Neural progenitor cell (in vitro differentiated cells): Measurements from ENCODE around the gene GLCE. TPM values are rescaled to one million over a fixed set of nuclear protein-coding genes. Genes with fewer than 3 reads are reported as not detected.

Experiments
- DNase-seq: peaks from one replicate; pipeline ENCODE4 v3.0.0-alpha.2; 2016; ENCODE audit warnings: low spot score
- H2AFZ ChIP-seq: fragments of 200-600 bp; sonication (generic); replicated peaks from 2 replicates; pipeline ENCODE4 v1.6.1; 2016; ENCODE audit warnings: antibody characterized with exemption
- H3F3A ChIP-seq: fragments of 200-600 bp; sonication (generic); 2 replicates; pipeline ENCODE4 v1.6.1; 2016; ENCODE audit warnings: antibody characterized with exemption, low read depth
- H3K27ac ChIP-seq: fragments of 200-600 bp; sonication (generic); 2 replicates; pipeline ENCODE4 v1.5.1; 2016; ENCODE audit warnings: mild to moderate bottlenecking
- H3K27me3 ChIP-seq: fragments of 200-600 bp; sonication (generic); 2 replicates; pipeline ENCODE4 v1.6.1; 2016; ENCODE audit warnings: mild to moderate bottlenecking, moderate library complexity
- H3K36me3 ChIP-seq: fragments of 200-600 bp; sonication (generic); 2 replicates; pipeline ENCODE4 v1.5.1; 2016
- H3K4me1 ChIP-seq: fragments of 200-600 bp; sonication (generic); 2 replicates; pipeline ENCODE4 v1.6.1; 2016; ENCODE audit warnings: mixed run types
- H3K4me2 ChIP-seq: fragments of 200-600 bp; sonication (generic); 2 replicates; pipeline ENCODE4 v1.6.1; 2016
- H3K4me3 ChIP-seq: fragments of 200-600 bp; sonication (generic); 2 replicates; pipeline ENCODE4 v1.5.1; 2016
- H3K79me2 ChIP-seq: fragments of 200-600 bp; sonication (generic); 2 replicates; pipeline ENCODE4 v1.6.1; 2016; ENCODE audit warnings: low read depth
- H3K9ac ChIP-seq: fragments of 200-600 bp; sonication (generic); 2 replicates; pipeline ENCODE4 v1.6.1; 2016
- H3K9me3 ChIP-seq: fragments of 200-600 bp; sonication (generic); 2 replicates; pipeline ENCODE4 v1.5.1; 2016; ENCODE audit warnings: low read depth
- H4K20me1 ChIP-seq: fragments of 200-600 bp; sonication (generic); 2 replicates; pipeline ENCODE4 v1.6.1; 2016; ENCODE audit warnings: low read depth
- H3K27ac Mint-ChIP-seq: 3 replicates; pipeline ENCODE4 v1.8.0; 2021; ENCODE audit warnings: mixed read lengths
- H3K27me3 Mint-ChIP-seq: 2 replicates; pipeline ENCODE4 v1.8.0; 2022; ENCODE audit warnings: low read depth, mild to moderate bottlenecking, inconsistent platforms, moderate library complexity, mixed read lengths; ENCODE audit not compliant: insufficient read depth
- H3K36me3 Mint-ChIP-seq: 3 replicates; pipeline ENCODE4 v1.8.0; 2021; ENCODE audit warnings: mixed read lengths
- H3K4me1 Mint-ChIP-seq: 3 replicates; pipeline ENCODE4 v1.8.0; 2021; ENCODE audit warnings: mixed read lengths
- H3K4me3 Mint-ChIP-seq: 3 replicates; pipeline ENCODE4 v1.8.0; 2021; ENCODE audit warnings: mild to moderate bottlenecking, moderate library complexity, mixed read lengths
- H3K9me3 Mint-ChIP-seq: 3 replicates; pipeline ENCODE4 v1.8.0; 2020; ENCODE audit warnings: mixed read lengths
- EZH2 ChIP-seq: fragments of 200-600 bp; sonication (generic); IDR thresholded peaks from 2 replicates; pipeline ENCODE4 v1.6.1; 2017; ENCODE audit warnings: antibody characterized with exemption, mild to moderate bottlenecking, moderate library complexity
- EZH2phosphoT487 ChIP-seq: fragments of 200-600 bp; sonication (generic); IDR thresholded peaks from 2 replicates; pipeline ENCODE4 v1.6.1; 2017; ENCODE audit warnings: antibody characterized with exemption
- total RNA-seq: library from RNA; depleted of rRNA; stranded (reverse); fragments of >200 nt; gene quantifications from 2 replicates; pipeline ENCODE4 v1.2.3, GENCODE V29; 2015; ENCODE audit warnings: low replicate concordance
- TF ChIP-seq, protein P1 (sequence below): fragments of 200-600 bp; sonication (generic); IDR thresholded peaks from 2 replicates; pipeline ENCODE4 v1.5.1; 2017; ENCODE audit warnings: antibody characterized with exemption, mild to moderate bottlenecking

GLCE gene
- total RNA-seq, 1 donor from 2014 or later = 22.7 TPM

GRCh38 chr15:69314131-69314530 is 153.7 kb downstream of the GLCE start:
- no peaks in the 10 kb centered on the region for H3K79me2 ChIP-seq
- H3K4me3 ChIP-seq = no peak overlapping the region
- H3K4me2 ChIP-seq = no peak overlapping the region
- H3K9ac ChIP-seq = no peak overlapping the region
- TF ChIP-seq EZH2 (no peak), EZH2phosphoT487 (no peak)
- TF ChIP-seq, protein P1, sequence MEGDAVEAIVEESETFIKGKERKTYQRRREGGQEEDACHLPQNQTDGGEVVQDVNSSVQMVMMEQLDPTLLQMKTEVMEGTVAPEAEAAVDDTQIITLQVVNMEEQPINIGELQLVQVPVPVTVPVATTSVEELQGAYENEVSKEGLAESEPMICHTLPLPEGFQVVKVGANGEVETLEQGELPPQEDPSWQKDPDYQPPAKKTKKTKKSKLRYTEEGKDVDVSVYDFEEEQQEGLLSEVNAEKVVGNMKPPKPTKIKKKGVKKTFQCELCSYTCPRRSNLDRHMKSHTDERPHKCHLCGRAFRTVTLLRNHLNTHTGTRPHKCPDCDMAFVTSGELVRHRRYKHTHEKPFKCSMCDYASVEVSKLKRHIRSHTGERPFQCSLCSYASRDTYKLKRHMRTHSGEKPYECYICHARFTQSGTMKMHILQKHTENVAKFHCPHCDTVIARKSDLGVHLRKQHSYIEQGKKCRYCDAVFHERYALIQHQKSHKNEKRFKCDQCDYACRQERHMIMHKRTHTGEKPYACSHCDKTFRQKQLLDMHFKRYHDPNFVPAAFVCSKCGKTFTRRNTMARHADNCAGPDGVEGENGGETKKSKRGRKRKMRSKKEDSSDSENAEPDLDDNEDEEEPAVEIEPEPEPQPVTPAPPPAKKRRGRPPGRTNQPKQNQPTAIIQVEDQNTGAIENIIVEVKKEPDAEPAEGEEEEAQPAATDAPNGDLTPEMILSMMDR = no peak
- no peak for DNase-seq
- no peaks in the 10 kb centered on the region for H4K20me1 ChIP-seq
- H2AFZ ChIP-seq = no peak overlapping the region
- H3K36me3 ChIP-seq = no peaks in the 10 kb centered on the region
- Mint-ChIP-seq H3K27me3 (peaks cover 5% of the 10 kb centered on the region), H3K9me3 (no peaks in the 10 kb centered on the region), H3K4me3 (no peak overlapping the region), H3K36me3 (no peaks in the 10 kb centered on the region), H3K27ac (no peak overlapping the region), H3K4me1 (peaks cover 16% of the 10 kb centered on the region)
- no peaks in the 10 kb centered on the region for H3K9me3 ChIP-seq
- no peaks in the 10 kb centered on the region for H3F3A ChIP-seq
- peaks cover 4% of the 10 kb centered on the region for H3K4me1 ChIP-seq
- no peaks in the 10 kb centered on the region for H3K27me3 ChIP-seq
- H3K27ac ChIP-seq = no peak overlapping the region

- Histone ChIP-seq H4K20me1 (no peaks in the 10 kb centered on the region), H3K9me3 (no peaks in the 10 kb centered on the region), H3K9ac (no peak overlapping the region), H3F3A (no peaks in the 10 kb centered on the region), H3K27me3 (no peaks in the 10 kb centered on the region), H3K27ac (no peak overlapping the region), H3K4me2 (no peak overlapping the region), H3K4me1 (peaks cover 4% of the 10 kb centered on the region), H3K36me3 (no peaks in the 10 kb centered on the region), H3K79me2 (no peaks in the 10 kb centered on the region), H3K4me3 (no peak overlapping the region), H2AFZ (no peak overlapping the region)
- Mint-ChIP-seq H3K9me3 (no peaks in the 10 kb centered on the region), H3K4me1 (peaks cover 16% of the 10 kb centered on the region), H3K27ac (no peak overlapping the region), H3K36me3 (no peaks in the 10 kb centered on the region), H3K4me3 (no peak overlapping the region), H3K27me3 (peaks cover 3% of the 10 kb centered on the region)
- no peak for TF ChIP-seq EZH2
- TF ChIP-seq, protein P1 = no peak
- TF ChIP-seq EZH2phosphoT487 = no peak
- DNase-seq = no peak
Observed at GRCh38 chr15:69314736-69315135, 154.3 kb downstream of the GLCE start.

GRCh38 chr15:69315402-69316110 is 155.1 kb downstream of the GLCE start:
- Histone ChIP-seq H3F3A (no peaks in the 10 kb centered on the region), H2AFZ (no peak overlapping the region), H3K79me2 (no peaks in the 10 kb centered on the region), H3K4me3 (no peak overlapping the region), H3K36me3 (no peaks in the 10 kb centered on the region), H3K9me3 (no peaks in the 10 kb centered on the region), H3K27ac (no peak overlapping the region), H4K20me1 (no peaks in the 10 kb centered on the region), H3K4me2 (no peak overlapping the region), H3K4me1 (peaks cover 4% of the 10 kb centered on the region), H3K27me3 (no peaks in the 10 kb centered on the region), H3K9ac (no peak overlapping the region)
- TF ChIP-seq EZH2 = no peak
- TF ChIP-seq, protein P1 = no peak
- Mint-ChIP-seq H3K27me3 (peaks cover 3% of the 10 kb centered on the region), H3K4me1 (peaks cover 16% of the 10 kb centered on the region), H3K9me3 (no peaks in the 10 kb centered on the region), H3K4me3 (no peak overlapping the region), H3K27ac (no peak overlapping the region), H3K36me3 (no peaks in the 10 kb centered on the region)
- no peak for DNase-seq
